ENCODE measurements around the gene LGI4.
"Not testable (repeated sequence)": the region's sequence is repeated elsewhere in the genome, so short reads cannot be mapped to it uniquely, and the experiment has no call there.

LGI4 gene

GRCh38 chr19:35160629-35161433, 26.0 kb upstream of the LGI4 start:
- no peak for DNase-seq

GRCh38 chr19:35159606-35160005, 24.7 kb upstream of the LGI4 start:
- no peak for DNase-seq

GRCh38 chr19:35157431-35157830, 22.6 kb upstream of the LGI4 start:
- no peak for DNase-seq

GRCh38 chr19:35156673-35157014, 21.8 kb upstream of the LGI4 start:
- DNase-seq: no peak

GRCh38 chr19:35155981-35156672, 21.3 kb upstream of the LGI4 start:
- DNase-seq: no peak

- DNase-seq: no peak
These were observed 20.6 kb upstream of the LGI4 start for GRCh38 chr19:35155441-35155840.

- peak in 1 of 2 experiments; percentile 47 for DNase-seq
These were observed 19.9 kb upstream of the LGI4 start, which contains the start of gene FXYD5 for GRCh38 chr19:35154525-35155406. Gene FXYD5 (plus strand): TSS chr19:35154735. CDS start chr19:35155551, 816 bp downstream.

- peak in 1 of 2 experiments; percentile 35 for DNase-seq
These were observed 19.1 kb upstream of the LGI4 start for GRCh38 chr19:35153701-35154524.

GRCh38 chr19:35153129-35153522, 18.3 kb upstream of the LGI4 start:
- not testable (repeated sequence) for DNase-seq

GRCh38 chr19:35151273-35152065, 16.6 kb upstream of the LGI4 start:
- no peak for DNase-seq

- DNase-seq: no peak
These were observed 15.6 kb upstream of the LGI4 start for GRCh38 chr19:35150445-35150844.

- no peak for DNase-seq
These were observed 14.6 kb upstream of the LGI4 start for GRCh38 chr19:35149463-35149862.

GRCh38 chr19:35146746-35147459, 12.0 kb upstream of the LGI4 start:
- no peak for DNase-seq

- DNase-seq: peak; percentile 32 to 50
These were observed 10.0 kb upstream of the LGI4 start for GRCh38 chr19:35144600-35145436.

GRCh38 chr19:35144259-35144599, 9.4 kb upstream of the LGI4 start:
- DNase-seq: no peak

- no peak for DNase-seq
These were observed 9.0 kb upstream of the LGI4 start for GRCh38 chr19:35143818-35144217.

- no peak for DNase-seq
These were observed 8.4 kb upstream of the LGI4 start, which contains the start of gene FXYD7 for GRCh38 chr19:35143231-35143715. Gene FXYD7 (plus strand): TSS chr19:35143255. CDS start chr19:35143334, 79 bp downstream.

- DNase-seq: peak in 1 of 2 experiments; percentile 40
These were observed 7.9 kb upstream of the LGI4 start for GRCh38 chr19:35142606-35143230.
